Activated CD4-positive, alpha-beta T cell treated with anti-CD3 and anti-CD28 coated beads, Interleukin-2, amount 50 U/mL, for 16 hours (primary cell): ENCODE data around the gene TFF3.

Experiments
- DNase-seq: peaks from one replicate; pipeline ENCODE4 v3.0.0-alpha.2; 2020

The TFF3 gene

DNA sequence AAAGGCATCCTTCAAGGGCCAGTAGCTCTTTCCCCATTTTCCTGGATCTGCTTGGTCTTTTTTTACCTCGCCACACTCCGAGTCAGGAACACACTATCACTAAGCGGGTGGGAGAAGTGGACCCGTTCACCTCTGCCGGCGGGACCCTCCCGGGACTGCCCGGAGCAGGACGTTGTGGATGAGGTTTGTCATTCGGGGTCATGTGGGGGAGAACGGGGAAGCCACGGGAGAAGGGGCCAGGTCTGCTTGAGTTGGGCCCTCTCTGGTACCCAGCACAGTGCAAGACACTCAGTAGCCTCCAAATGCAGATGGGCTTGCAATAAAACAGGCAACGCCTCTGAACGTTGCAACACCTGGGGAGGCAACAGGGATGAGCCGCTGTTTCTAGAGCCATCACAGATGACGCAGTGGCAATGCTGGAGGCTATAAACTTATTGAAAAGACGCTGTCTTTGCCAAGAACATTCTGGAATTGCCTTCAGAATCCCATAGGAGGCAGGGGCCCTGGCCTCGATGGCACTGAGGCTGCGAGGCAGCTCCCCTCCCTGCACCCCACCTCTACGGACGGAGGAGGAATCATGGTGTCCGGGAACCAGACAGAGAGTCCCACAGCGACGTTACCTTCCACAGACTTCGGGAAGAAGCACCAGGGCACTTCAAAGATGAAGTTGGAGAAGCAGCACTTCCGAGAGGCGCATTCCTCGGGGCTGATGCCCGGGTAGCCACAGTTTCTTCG is 31.8 kb upstream of the TFF3 start:
- DNase-seq = no peak

DNA sequence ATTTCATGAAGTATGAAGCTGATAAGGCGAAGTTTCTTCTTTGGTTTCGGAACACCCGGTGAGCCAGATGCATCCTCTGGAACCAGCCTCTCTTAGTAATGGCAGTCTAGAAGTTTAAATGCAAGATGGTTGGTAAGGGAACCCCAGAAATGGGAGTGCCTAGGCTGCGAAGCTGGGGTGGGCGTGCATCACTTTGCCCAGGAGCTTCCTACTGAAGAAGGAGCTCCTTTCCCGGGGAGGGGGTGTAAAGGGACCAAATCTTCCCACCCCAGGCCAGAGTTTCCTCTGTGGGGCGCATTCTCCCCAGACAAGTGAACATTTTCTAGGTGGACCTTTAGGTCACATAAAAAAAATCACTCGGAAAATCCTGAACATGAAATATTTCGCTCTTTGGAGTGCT is 31.2 kb upstream of the TFF3 start:
- no peak for DNase-seq

DNA sequence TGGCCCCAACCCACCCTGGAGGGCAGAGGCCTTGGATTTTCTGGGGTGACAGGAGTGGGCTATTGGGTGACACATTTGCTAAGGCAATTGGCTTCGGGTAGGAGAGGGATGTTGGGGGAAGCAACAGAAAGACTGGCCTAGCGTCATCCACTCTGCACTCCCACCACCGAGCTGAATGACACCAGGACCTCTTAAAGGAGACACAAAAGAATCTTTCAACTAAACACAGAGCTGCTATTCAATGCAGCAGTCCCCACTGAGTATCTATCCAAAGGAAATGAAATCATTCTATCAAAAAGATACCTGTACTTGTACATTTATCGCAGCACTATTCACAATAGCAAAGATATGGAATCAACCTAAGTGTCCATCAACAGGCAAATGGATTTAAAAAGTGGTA is 29.4 kb upstream of the TFF3 start:
- no peak for DNase-seq

DNA sequence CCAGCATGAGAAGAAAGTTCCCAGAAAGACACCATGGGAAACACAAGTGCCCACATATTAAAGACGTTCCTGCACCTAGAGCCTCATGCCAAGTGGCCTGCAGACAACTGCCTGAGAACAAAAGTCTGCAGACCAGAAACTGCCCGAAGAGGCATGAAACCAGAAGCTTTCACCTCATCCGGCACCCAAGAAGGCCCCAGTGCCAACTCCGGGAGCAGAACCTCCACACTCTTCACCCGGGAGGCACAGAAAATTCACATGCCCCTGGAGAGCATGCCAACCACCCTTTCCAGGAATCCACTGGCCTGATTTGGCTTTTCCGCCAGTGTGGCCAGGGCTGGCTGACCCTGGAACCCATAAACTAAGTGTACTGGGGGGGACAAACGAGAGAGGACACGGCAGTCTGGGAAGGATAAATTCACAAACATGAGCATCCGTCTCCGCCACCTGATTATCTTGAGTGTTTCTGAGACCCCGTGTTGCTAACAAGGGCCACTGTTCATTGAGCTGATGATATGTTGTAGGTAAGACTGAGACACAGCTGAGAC is 28.8 kb upstream of the TFF3 start:
- no peak for DNase-seq

DNA sequence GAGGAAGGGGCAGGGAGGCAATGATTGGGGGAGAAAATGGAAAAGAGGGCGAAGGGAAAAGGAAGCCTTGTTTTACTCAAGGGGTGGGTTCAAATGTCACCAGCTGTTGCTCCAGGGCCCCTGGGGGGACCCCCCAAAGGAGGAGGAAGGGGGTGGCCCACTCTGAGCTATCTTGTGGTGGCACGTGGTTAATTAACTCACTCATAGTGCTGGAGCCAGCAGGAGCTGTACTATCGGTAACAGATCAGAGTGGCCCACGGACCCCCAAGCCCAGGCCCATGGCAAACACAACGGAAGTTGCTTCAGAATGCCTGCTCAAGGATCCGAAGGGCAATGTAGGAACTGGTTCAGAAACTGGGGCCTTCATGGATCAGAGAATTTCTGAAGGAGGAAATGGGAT is 28.3 kb upstream of the TFF3 start:
- no peak for DNase-seq

DNA sequence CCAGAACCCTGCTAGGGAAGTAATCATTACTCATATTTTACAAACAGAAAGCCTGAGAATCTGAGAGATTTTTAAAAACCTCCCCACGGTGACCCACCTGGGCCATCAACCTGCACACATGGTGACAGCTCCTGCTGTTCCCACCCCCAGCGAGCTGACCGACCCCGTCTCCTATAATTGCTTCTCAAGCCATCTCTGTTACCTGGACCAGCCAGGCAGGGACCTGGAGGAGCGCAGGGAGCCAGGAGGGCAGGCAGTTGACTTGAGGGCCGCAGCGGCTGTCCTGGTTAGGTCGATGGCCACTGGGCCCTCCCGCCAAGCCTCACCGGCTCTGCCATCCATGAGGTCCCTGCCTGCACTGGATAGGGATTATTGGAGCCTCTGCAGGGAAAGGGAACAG is 27.9 kb upstream of the TFF3 start:
- DNase-seq = no peak

DNA sequence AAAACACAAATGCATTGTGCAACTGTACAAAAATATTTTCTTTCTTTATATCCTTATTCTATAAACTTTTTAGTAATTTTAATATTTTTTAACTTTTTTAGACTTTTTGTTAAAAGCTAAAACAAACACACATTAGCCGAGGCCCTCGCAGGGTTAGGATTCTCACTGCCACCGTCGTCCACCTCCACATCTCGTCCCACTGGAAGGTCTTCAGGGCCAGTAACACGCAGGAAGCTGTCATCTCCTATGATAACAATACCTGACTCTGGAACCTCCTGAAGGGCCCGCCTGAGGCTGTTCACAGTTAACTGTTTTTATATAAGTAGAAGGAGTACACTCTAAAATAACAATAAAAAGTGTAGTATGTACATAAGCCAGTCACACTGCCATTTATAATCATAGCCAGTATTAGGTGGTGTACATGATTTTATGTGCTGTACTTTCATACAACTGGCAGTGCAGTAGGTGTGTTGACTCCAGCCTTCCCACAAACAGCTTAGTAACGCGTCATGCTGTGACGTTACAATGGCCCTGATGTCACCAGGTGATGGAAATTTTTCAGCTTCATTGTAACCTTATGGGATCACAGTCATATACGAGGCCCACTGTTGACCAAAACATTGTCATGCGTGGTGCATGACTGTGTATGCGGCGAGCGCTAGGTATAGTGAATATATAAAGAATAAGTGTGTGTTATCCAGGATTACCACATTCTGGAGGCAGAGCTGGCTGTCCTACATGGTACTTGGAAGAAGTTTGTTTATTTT is 26.8 kb upstream of the TFF3 start:
- DNase-seq = no peak

DNA sequence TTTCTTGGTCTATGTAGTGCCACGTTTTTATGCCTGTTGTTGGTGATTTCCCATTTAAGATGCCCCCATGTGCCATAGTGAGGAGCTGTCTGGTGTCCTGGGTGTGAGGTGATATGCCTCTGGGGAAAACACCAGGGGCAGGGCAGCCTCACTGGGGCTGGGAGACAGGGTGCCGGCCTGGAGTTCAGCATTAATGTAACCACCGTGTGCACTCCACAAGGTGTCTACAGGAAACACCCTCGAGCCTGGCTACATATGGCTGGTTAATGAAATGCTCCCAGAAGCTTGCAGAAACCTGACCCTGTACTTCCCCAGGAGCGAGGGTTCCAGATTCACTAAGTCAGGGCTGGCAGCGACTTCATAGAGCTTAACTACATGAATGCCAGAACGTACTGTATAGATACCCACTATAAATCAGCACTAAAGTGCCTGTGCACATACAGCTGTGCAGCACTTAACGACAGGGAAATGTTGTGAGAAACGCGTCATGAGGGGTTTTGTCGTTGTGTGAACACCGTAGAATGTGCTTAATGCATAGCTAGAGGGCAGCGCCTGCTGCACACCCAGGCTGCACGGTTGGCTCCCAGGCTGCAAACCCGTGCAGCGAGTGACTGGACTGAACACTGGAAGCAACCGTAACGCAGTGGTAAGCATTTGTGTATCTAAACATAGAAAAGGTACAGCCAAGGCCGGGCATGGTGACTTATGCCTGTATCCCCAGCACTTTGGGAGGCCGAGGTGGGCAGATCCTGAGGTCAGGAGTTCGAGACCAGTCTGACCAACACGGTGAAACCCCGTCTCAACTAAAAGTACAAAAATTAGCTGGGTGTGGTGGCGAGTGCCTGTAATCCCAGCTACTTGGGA is 25.2 kb upstream of the TFF3 start:
- no peak for DNase-seq

DNA sequence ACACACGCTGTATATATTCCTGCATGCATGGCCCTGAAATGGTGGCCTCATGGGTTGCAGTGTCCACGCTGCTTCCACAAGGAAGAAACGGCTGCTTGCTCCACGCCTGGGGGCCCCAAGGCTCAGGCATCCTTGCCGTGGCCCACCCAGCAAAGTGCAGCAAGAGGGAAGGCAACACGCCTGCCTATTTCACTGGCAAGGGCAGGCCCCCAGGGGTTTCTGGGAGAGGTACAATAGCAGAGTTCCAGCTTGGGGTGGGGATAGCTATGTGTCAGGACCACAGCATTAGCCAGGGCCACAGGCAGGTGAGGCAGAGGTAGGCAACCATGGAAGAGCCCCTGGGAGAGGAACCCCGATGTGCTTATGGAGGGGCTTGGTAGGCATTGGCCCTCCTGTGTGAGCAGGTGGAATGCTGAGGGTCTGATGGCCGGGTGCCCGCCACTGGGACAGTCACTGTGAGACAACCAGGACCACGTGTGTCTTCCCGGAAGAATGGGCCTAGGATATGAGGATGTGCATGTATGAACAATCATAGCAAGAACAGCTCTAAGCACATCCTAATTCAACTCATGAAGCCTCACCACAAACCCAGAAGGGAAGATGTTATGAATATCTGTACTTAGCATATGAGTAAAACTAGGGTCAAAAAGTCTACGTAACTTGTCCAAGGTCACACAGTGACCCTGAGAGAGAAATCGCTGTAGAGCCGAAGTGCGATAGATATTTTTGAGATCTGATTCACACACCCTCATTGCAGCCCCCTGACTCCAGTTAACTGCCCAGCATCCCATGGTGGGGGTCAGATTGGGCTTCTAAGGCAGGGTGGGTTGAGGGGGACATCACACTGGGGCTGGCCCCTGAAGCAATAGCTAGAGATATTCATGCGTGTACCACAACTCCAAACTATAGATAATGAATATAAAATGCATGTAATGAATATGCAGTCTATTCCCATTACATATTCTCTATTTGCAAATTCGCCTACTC is 23.8 kb upstream of the TFF3 start:
- peak; percentile 79 for DNase-seq

DNA sequence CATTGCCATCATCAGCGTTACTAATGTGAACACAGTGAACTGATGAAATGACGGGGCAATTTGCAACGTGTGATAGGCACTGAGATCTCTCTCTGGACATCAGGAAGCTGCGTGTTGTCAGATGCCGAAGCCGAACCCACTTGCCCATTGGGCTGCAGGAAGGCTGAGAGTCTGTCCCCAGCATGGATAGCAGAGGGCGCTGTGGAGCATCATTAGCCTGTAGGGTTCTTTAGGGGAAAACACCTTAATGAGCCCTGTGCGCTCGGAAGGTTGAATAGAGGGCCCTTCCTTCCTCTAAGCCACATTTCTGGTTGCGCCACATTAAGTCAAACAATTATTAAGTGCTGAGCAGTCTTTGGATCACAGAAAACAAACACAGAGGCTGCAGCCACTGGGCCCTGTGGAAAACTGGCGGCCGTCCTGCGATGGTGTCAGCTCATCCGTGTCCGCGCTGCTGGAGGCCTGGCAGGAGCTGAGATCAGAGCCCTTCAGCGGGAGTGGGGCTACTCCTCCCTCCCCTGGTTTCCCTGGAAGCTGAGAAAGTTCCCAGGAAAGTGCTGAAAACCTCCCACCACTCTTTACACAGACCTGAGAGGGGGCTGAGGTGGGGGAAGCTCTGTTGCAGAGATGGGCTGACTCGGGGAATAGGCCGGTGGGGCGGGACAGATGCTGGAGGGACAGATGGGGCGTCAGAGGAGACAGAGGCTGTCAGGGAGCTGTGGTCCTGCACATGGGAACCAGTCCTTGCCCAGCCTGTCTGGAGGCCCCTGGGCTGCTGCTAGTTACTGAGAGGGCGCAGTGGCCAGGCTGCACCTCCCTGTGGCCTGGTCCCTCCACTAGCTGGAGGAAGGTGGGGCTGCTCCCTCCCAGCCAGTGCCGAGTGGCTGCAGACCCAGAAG is 22.9 kb upstream of the TFF3 start:
- DNase-seq = peak; percentile 71

DNA sequence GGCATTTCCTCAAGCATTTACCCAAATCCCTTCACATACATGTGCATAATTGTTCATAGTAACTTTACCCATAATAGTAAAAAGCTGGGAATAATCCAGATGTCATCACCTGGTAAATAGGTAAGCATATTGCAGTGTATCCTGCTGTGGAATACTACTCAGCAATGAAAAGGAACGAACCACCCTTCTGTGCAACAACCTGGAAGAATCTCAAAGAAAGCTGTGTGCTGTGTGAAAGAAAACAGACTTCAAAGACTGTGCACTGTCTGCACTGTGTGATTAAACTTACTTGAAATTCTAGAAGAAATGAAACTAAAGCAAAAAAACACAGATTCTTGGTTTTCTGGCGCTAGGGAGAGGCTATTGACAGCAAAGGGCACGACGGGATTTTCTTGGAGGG is 22.1 kb upstream of the TFF3 start:
- no peak for DNase-seq

DNA sequence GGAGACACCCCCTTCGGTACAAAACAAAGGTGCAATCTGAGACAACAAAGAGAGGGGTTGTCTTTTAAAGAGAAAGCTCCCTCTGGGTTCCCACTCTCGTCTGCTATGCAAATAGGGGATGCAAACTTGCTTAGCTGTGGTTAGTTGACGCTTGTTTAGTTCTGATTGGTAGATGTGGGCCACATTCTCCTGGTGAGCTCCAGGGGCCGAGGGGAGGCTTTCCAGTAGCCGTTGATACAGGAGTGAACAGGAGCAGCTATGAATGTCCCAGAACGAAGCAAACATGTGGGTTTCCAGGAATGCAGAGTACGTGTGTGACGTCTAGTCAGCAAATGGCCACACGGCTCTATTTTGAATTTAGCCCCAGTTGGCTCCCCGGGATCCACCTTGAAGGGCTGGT is 20.8 kb upstream of the TFF3 start:
- DNase-seq = no peak

DNA sequence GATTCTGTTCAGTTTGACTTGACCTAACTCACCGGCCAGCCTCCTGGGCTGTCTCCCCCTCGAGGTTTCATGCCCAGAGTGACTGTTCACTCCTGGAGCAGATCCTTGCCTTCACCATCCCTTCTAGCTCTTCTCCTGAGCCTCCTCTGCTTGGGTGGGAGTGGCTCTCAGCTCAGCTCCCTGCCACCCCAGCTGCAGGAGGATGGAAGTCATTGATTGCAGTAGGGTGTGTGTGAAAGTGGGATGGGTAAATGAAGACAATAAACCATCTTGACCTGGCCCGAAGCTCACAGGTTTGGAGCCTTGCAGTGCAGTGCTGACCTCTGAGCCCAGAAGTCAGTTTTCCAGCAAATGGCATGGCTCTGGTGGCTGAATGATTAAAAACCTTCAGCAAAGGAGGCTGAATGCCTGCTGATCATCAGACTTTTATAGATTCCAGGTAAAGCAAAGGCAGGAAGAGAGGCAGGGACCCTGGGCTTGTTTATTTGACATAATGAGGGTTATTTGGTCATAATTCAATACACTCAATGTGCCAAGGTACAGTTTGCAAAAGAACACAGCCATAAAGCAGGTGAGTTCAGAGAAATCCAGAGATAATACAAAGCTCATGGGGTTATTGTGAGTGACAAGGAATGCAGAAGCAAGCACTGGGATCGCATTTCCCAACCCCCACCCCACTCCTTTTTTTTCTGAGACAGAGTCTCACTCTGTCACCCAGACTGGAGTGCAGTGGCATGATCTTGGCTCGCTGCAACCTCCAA is 17.5 kb upstream of the TFF3 start:
- no peak for DNase-seq

DNA sequence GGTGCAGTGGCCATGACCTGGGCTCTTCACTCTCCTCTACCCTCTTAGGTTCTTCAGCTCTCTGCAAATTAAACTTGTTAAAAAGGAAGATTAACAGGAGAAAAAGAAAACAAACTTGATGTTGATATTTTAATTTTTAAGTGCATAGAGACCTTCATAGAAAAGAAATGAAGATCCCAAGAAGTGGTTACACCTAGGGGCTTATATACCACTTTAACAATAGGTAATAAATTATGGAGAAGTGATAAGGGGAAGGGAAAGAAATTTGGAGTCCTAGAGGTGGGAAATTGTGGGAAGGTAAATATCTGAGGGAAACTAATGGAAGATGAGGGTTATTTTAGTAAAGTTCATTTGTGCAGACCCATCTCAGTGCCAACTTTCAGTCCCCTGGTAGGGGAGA is 16.5 kb upstream of the TFF3 start:
- DNase-seq = no peak

DNA sequence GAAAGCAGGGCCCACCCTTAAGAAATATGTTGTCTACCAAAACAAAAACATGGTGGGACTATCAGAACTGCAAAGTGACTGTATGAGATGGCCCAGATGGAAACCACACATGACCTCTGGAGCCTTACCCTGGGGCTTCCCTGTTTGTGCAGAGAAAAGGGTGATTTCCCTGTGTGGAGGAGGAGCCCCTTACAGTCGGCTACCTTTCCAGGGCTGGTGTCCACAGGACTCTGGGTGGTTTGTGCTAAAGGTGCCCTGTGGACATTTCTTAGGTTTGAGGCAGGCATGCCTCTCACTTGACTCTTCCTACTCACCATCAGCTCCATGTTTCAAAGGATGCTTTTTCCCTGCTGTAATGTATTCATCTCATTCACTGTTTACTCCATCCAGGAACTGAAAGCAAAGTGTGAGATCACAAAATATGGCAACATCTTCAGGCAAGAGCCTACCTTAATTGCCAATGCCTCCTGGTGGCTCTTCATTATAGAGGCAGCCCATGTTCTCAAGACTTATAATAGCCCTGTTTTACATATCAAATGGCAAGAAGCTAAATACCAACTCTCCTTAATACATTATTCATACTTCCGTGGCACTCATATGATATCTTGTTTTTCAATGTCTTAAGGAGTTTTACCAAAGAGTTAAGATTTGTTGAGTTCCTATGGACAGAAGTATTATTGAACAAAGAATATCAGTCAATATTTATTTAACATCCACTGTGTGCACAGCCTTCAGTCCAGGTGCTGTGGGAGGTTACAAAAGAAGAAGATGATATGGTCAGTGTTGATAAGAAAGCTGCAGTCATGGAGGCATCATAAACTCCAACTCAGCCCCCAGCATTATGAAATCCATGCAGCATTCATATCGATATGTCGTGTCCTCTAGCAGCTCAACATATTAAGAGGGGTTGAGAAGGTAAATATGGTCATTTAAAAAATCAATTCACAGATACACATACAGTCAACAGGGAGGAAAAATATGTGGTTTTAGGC is 15.5 kb upstream of the TFF3 start:
- DNase-seq = no peak

DNA sequence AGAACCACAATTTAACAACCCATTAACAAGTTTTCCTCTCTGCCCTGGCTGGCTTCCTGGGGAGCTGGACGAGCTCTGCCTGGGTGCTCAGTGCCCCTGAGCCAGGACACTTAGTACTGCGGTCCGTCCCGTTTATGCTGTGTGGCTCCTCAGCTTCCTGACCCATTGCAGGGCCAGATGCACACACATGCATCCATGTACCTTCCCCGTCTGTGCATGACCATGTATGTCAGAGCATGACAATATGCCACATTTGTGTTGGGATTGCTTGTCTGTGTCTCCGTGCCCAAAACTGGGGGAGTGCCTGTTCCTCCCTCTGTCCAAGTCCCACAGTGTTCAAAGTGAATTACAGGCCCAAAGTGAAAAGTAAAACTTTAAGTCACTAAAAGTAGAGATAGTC is 9.7 kb upstream of the TFF3 start:
- no peak for DNase-seq

DNA sequence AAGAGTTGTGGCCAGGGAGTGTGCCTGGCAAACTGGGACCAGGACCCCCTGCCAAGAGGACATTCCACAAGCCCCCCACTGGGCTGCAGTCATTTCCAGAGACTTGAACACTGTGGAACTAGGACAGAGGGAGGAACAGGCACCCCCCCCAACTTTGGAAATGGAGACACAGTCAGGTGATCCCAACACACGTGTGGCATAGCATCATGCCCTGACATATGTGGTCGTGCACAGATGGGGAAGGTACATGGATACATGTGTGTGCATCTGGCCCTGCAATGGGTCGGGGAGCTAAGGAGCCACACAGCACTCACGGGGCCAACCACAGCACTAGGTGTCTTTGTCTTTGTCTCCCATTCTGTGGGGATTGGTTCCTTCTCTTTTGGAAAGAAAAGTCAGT is 6.6 kb upstream of the TFF3 start:
- DNase-seq = no peak

DNA sequence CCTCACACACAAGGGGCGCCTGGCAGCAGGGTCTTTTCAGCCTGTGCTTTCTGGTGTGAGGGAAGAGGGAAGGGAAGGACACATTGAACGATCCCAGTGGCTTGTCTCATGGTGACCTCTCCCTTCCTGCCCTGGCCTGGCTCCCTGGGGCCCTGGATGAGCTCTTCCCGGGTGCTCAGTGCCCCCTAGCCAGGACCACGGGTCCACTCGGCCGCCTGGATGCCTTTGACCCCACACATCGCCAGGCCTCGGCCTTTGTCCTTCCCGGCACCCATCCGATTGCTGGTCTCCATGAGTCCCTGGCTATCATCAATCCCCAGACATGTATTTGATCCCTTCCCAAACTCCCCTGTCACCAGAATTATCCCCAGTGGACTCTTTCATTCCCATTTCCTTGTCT is 6.0 kb upstream of the TFF3 start:
- no peak for DNase-seq

DNA sequence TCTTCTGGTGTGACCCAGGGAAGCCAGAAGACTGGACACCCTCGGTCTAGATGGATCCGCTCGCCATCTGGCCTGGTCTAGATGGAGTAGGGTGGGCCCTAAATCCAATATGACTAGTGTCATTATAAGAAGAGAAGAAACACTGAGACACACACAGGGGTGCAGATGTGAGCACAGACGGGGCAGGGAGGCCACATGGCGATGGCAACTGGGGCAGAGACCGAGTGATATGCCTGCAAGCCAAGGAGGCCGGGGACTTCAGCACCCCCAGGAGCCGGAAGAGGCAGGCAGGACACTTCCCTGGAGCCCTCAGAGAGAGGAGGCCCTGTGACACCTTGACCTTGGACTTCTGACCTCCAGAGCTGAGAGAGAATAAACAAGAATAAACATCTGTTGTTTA is 5.6 kb upstream of the TFF3 start:
- DNase-seq = no peak
